Endodermal cell (in vitro differentiated cells): ENCODE measurements around the gene ASCL2. TPM values are rescaled to one million over a fixed set of nuclear protein-coding genes. Genes with fewer than 3 reads are reported as not detected.

ENCODE experiments used
- DNase-seq: peaks from one replicate; pipeline ENCODE4 v3.0.0-alpha.2; 2017
- H3K27ac ChIP-seq: 2 replicates; pipeline ENCODE4 v1.5.1; 2013; ENCODE audit warnings: mild to moderate bottlenecking, low read depth, low read length, moderate library complexity
- H3K27me3 ChIP-seq: 2 replicates; pipeline ENCODE4 v1.6.1; 2013; ENCODE audit warnings: mild to moderate bottlenecking, low read length, moderate library complexity; ENCODE audit not compliant: insufficient read depth, control insufficient read depth, poor library complexity, severe bottlenecking
- H3K36me3 ChIP-seq: 2 replicates; pipeline ENCODE4 v1.7.0; 2013; ENCODE audit warnings: mild to moderate bottlenecking, low read length, moderate library complexity; ENCODE audit not compliant: control insufficient read depth, insufficient read depth
- H3K4me1 ChIP-seq: one replicate; pipeline ENCODE4 v1.7.0; 2013; ENCODE audit warnings: low read length; ENCODE audit not compliant: control insufficient read depth, insufficient read depth
- H3K4me3 ChIP-seq: 2 replicates; pipeline ENCODE4 v1.5.1; 2013; ENCODE audit warnings: mild to moderate bottlenecking, low read length, moderate library complexity
- H3K9ac ChIP-seq: 2 replicates; pipeline ENCODE4 v1.6.1; 2013; ENCODE audit warnings: mild to moderate bottlenecking, low read length, moderate library complexity; ENCODE audit not compliant: poor library complexity, severe bottlenecking; ENCODE audit errors: extremely low read depth
- H3K9me3 ChIP-seq: 2 replicates; pipeline ENCODE4 v1.6.1; 2013; ENCODE audit warnings: mild to moderate bottlenecking, low read length, moderate library complexity; ENCODE audit not compliant: control insufficient read depth
- H3K27ac Mint-ChIP-seq: 2 replicates; pipeline ENCODE4 v1.8.0; 2020; ENCODE audit warnings: mixed read lengths
- H3K27me3 Mint-ChIP-seq: 2 replicates; pipeline ENCODE4 v1.8.0; 2021; ENCODE audit warnings: mild to moderate bottlenecking, mixed read lengths; ENCODE audit not compliant: insufficient read depth
- H3K36me3 Mint-ChIP-seq: 2 replicates; pipeline ENCODE4 v1.8.0; 2020; ENCODE audit warnings: low read depth, mixed read lengths
- H3K4me1 Mint-ChIP-seq: 2 replicates; pipeline ENCODE4 v1.8.0; 2020; ENCODE audit warnings: mixed read lengths
- H3K4me3 Mint-ChIP-seq: 2 replicates; pipeline ENCODE4 v1.8.0; 2020; ENCODE audit warnings: mild to moderate bottlenecking, moderate library complexity, mixed read lengths
- H3K9me3 Mint-ChIP-seq: 2 replicates; pipeline ENCODE4 v1.8.0; 2020; ENCODE audit warnings: mild to moderate bottlenecking, mixed read lengths
- WGBS, 2 experiments: methylation state at CpG; one replicate each; pipeline versions ENCODE4 v1.1.5 to v1.1.7; 2013; ENCODE audit warnings: missing lambda C conversion rate in 2 of 2, mixed read lengths in 1 of 2; ENCODE audit not compliant: insufficient coverage in 1 of 2, insufficient read length in 1 of 2; 5-methylcytosine and 5-hydroxymethylcytosine counted together
- long read RNA-seq, 4 experiments: library from polyadenylated mRNA in 2 of 4; library from RNA in 1 of 4; library from capped mRNA in 1 of 4; stranded (forward) in 3 of 4; unstranded in 1 of 4; transcript quantifications; one replicate each; pipeline ENCODE4 v2.0.0, GENCODE V29; 2020 to 2021; ENCODE audit warnings: inconsistent platforms in 1 of 4
- polyA plus RNA-seq, 2 experiments: library from polyadenylated mRNA; stranded (reverse); fragments of 50-300 nt; gene quantifications; one replicate each; pipeline ENCODE4 v1.2.3, GENCODE V29; 2013
- total RNA-seq, 2 donors: library from RNA; stranded (reverse); fragmentation: NEBNext Ultra II Directional in 1 of 2; extraction: Animal tissue kit (Norgen Biotek cat#: 25700) in 1 of 2; gene quantifications; 2 replicates in 1 of 2; 3 replicates in 1 of 2; pipeline ENCODE4 v1.2.1, GENCODE V29; 2021
- TF ChIP-seq, protein P1 (sequence below): fragments of 200-600 bp; sonication (generic); conservative IDR thresholded peaks from 2 replicates; pipeline ENCODE4 v1.5.0; 2021; ENCODE audit warnings: antibody characterized with exemption, mild to moderate bottlenecking

The ASCL2 gene, protein sequence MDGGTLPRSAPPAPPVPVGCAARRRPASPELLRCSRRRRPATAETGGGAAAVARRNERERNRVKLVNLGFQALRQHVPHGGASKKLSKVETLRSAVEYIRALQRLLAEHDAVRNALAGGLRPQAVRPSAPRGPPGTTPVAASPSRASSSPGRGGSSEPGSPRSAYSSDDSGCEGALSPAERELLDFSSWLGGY
- total RNA-seq: not detected
- polyA plus RNA-seq (2013, experiment 1 of 2): 1.2 TPM
- polyA plus RNA-seq (2013, experiment 2 of 2): 1.1 TPM
- long read RNA-seq, experiment 1: 0 reads
- long read RNA-seq, experiment 2: 0 reads
- long read RNA-seq, experiment 3: 0 reads
- long read RNA-seq, experiment 4: 0 reads

DNA sequence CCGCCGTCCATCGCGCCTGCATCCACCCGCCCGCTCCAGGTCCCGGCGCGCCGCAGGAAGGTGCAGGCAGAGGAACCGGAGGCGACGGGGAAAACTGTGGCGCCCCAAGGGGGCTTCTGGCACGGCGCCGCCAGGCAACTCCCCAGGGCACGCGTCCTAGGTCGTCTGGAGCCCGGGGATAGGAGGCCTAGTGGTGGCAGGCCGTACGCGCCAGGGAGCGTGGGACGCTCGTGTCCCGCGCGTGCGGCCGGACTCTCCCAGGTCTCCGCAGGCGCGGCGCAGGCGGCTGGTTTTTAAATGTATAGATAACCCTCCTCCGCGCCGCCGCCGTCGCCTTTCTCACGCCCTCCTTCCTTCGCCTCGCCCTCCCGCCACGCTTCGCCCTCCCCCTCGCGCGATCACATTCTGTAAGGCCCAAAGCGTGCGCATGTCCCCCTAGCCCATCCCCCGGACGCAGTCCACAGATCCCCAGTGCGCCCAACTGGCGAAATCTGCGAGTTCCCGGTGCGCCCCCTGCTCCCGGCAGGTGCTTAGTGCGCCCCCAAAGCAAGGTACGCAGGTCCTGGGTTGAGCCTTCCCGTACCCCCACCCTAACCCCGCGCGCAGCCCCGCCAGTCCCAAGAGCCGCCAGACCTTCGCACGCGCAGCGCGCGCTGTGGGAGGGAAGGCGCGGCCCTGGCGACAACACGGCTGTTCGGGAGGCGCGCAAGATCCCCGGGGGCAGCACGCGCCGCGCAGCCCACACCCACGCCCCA lies at the start of gene ASCL2:
Gene ASCL2 (minus strand): TSS at position 267 of the 755 bp plus-strand sequence. CDS start 256 bp downstream, at position 11.
- H3K4me1 ChIP-seq: no peaks in the 10 kb centered on the region
- H3K9ac ChIP-seq: no peak within 1 kb of the TSS
- no peaks in the 10 kb centered on the region for H3K36me3 ChIP-seq
- no peak for DNase-seq
- no peak within 1 kb of the TSS for H3K27ac Mint-ChIP-seq
- no peaks in the 10 kb centered on the region for H3K4me1 Mint-ChIP-seq
- no peak within 1 kb of the TSS for H3K27ac ChIP-seq
- peak within 1 kb of the TSS; percentile 36 for H3K4me3 Mint-ChIP-seq
- H3K27me3 Mint-ChIP-seq: peaks cover 91% of the 10 kb centered on the region
- H3K36me3 Mint-ChIP-seq: no peaks in the 10 kb centered on the region
- peak within 1 kb of the TSS; percentile 60 for H3K4me3 ChIP-seq
- H3K9me3 ChIP-seq: no peaks in the 10 kb centered on the region
- WGBS, 2 experiments: 39 to 45% methylated on average over 30 to 89 of the region's 89 CpGs
- TF ChIP-seq, protein P1, sequence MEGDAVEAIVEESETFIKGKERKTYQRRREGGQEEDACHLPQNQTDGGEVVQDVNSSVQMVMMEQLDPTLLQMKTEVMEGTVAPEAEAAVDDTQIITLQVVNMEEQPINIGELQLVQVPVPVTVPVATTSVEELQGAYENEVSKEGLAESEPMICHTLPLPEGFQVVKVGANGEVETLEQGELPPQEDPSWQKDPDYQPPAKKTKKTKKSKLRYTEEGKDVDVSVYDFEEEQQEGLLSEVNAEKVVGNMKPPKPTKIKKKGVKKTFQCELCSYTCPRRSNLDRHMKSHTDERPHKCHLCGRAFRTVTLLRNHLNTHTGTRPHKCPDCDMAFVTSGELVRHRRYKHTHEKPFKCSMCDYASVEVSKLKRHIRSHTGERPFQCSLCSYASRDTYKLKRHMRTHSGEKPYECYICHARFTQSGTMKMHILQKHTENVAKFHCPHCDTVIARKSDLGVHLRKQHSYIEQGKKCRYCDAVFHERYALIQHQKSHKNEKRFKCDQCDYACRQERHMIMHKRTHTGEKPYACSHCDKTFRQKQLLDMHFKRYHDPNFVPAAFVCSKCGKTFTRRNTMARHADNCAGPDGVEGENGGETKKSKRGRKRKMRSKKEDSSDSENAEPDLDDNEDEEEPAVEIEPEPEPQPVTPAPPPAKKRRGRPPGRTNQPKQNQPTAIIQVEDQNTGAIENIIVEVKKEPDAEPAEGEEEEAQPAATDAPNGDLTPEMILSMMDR: no peak
- peaks cover 100% of the 10 kb centered on the region for H3K27me3 ChIP-seq
- peaks cover 4% of the 10 kb centered on the region for H3K9me3 Mint-ChIP-seq

DNA sequence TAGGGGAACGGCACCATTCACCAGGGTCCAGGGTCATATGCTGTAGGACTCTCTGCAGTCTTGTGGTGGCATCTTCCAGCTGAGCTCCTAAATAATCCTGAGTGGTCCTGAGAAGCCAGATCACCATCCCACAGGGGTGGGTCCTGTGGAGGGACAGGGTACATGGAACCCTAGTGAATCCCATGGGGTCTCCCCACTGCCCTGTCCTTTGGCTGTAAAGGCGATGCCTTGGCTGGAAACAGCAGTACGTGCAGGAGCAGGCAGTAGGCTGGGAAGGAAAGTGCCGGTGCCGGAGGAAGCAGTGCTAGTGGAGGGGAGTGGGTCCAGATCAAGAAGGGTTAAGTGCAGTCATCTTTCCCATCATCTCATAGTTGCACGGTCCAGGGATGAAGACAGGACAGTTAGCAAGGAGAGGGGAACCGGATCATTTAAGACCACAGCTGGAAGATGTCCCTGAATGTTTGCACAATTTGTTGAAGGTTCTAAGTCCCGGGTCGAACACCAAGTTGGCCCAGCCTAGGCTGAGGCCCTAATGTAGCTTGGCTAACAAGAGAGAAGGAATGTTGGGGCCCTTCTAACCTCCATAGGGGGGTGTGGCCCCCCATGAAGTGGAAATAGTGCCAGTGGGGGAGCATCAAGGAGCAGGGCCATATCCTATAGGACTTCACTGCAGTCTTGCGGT lies 49.5 kb upstream of the ASCL2 start:
- peaks cover 8% of the 10 kb centered on the region for H3K27me3 ChIP-seq
- Mint-ChIP-seq H3K4me1 (no peaks in the 10 kb centered on the region), H3K27me3 (peaks cover 29% of the 10 kb centered on the region), H3K36me3 (no peaks in the 10 kb centered on the region), H3K4me3 (no peak overlapping the region), H3K9me3 (peaks cover 15% of the 10 kb centered on the region), H3K27ac (no peak overlapping the region)
- 88 to 92% methylated on average over 8 to 10 of the region's 10 CpGs for WGBS, 2 experiments
- H3K9ac ChIP-seq: no peak overlapping the region
- DNase-seq: no peak
- H3K9me3 ChIP-seq: peaks cover 4% of the 10 kb centered on the region
- no peaks in the 10 kb centered on the region for H3K36me3 ChIP-seq
- H3K27ac ChIP-seq: no peak overlapping the region
- H3K4me3 ChIP-seq: no peak overlapping the region
- H3K4me1 ChIP-seq: no peaks in the 10 kb centered on the region
- TF ChIP-seq, protein P1: no peak

DNA sequence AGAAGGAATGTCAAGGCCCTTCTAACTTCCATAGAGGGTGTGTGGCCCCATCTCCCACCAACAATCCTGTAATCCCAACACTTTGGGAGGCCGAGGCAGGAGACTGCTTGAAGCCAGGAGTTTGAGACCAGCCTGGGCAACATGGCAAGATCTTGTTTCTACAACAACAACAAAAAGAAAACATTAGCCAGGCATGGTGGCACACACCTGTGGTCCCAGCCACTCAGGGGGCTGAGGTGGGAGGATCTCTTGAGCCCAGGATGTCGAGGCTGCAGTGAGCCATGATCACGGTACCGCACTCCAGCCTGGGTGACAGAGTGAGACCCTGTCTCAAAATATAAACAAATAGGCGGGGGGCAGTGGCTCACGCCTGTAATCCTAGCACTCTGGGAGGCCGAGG lies 48.3 kb upstream of the ASCL2 start:
- Mint-ChIP-seq H3K27ac (no peak overlapping the region), H3K4me1 (peaks cover 2% of the 10 kb centered on the region), H3K4me3 (no peak overlapping the region), H3K27me3 (peaks cover 29% of the 10 kb centered on the region), H3K36me3 (no peaks in the 10 kb centered on the region), H3K9me3 (peaks cover 15% of the 10 kb centered on the region)
- 91 to 92% methylated on average over 2 to 7 of the region's 7 CpGs for WGBS, 2 experiments
- H3K36me3 ChIP-seq: no peaks in the 10 kb centered on the region
- peaks cover 4% of the 10 kb centered on the region for H3K9me3 ChIP-seq
- peaks cover 8% of the 10 kb centered on the region for H3K27me3 ChIP-seq
- DNase-seq: no peak
- no peaks in the 10 kb centered on the region for H3K4me1 ChIP-seq
- H3K27ac ChIP-seq: no peak overlapping the region
- no peak overlapping the region for H3K4me3 ChIP-seq
- TF ChIP-seq, protein P1: no peak
- no peak overlapping the region for H3K9ac ChIP-seq
